Muscle layer of duodenum (tissue), 2 donors: ENCODE measurements around the gene PPFIA4.

Experiments used
- H3K27ac ChIP-seq: one replicate; pipeline ENCODE4 v1.7.0; 2013; ENCODE audit warnings: mild to moderate bottlenecking, low read length
- H3K27me3 ChIP-seq: one replicate; pipeline ENCODE4 v1.7.0; 2013; ENCODE audit warnings: low read depth, mild to moderate bottlenecking, control low read depth, low read length
- H3K36me3 ChIP-seq, 2 donors: one replicate each; pipeline ENCODE4 v1.7.0; 2013; ENCODE audit warnings: low read length in 2 of 2, control low read depth in 1 of 2, mild to moderate bottlenecking in 1 of 2; ENCODE audit not compliant: insufficient read depth in 2 of 2, control insufficient read depth in 1 of 2
- H3K4me1 ChIP-seq, 2 donors: one replicate each; pipeline ENCODE4 v1.7.0; 2013; ENCODE audit warnings: low read length in 2 of 2, mild to moderate bottlenecking in 2 of 2, control low read depth in 1 of 2, moderate library complexity in 1 of 2; ENCODE audit not compliant: insufficient read depth in 2 of 2, control insufficient read depth in 1 of 2
- H3K4me3 ChIP-seq, 2 donors: one replicate each; pipeline ENCODE4 v1.7.0; 2013; ENCODE audit warnings: low read length in 2 of 2, low read depth in 1 of 2, mild to moderate bottlenecking in 1 of 2
- H3K9me3 ChIP-seq, 2 donors: one replicate each; pipeline ENCODE4 v1.7.0; 2013; ENCODE audit warnings: low read length in 2 of 2, control low read depth in 1 of 2, mild to moderate bottlenecking in 1 of 2; ENCODE audit not compliant: control insufficient read depth in 1 of 2
- donor health status: healthy.

PPFIA4 gene

DNA sequence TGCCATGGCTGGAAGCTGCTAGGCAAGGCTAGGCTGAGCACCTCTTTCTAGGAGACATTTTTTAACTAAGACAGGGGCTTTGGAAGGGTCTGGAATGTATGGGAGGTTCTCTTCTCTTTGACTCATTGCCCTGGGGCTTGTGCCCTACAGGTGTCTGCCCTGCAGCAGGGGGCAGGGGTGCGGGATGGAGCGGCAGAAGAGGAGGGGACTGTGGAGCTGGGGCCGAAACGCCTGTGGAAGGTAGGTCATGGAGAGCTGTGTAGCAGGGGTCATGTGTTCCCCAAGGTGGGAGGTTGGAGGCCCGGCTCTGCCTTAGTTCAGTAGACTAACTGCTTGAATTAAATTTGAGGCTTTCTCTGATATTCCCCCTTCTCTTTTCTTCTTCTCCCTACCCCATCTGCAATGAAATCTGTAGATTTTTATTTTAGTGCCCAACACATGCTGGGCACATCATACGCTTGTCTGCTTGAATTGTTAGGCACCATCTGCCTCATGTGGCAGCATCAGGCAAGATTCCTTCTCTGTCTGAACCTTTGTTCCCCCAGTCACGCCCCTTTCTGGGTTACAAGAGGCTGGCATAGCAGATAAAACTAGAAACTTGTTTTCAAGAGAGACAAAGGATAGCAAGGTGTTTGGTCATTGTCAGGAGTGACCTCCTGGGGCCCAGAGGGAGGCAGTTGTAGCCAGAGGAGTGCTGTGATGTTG lies 18.4 kb downstream of the PPFIA4 start:
- Histone ChIP-seq H3K27me3 (peaks cover under 1% of the 10 kb centered on the region), H3K4me1 (peaks cover 0 to 14% of the 10 kb centered on the region in 2 donors), H3K27ac (no peak overlapping the region), H3K4me3 (no peak overlapping the region), H3K36me3 (no peaks in the 10 kb centered on the region), H3K9me3 (no peaks in the 10 kb centered on the region)

DNA sequence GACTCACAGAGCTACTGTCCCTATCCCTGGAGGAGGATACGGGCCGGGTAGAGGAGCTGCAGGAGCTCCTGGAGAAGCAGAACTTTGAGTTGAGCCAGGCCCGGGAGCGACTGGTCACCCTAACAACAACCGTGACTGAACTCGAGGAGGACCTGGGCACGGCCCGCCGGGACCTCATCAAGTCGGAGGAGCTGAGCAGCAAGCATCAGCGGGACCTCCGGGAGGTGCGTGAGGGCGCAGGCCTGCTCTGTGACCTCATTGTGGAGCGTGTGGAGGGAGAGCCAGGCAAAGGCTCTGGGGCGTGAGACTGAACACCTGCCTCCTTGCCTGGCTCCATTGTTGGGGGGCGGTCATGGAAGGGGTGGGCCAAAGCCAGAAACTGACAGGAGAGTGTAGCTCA lies 19.0 kb downstream of the PPFIA4 start:
- Histone ChIP-seq H3K36me3 (no peaks in the 10 kb centered on the region), H3K9me3 (no peaks in the 10 kb centered on the region), H3K27me3 (no peaks in the 10 kb centered on the region), H3K4me3 (no peak overlapping the region), H3K27ac (no peak overlapping the region), H3K4me1 (peaks cover 0 to 14% of the 10 kb centered on the region in 2 donors)

DNA sequence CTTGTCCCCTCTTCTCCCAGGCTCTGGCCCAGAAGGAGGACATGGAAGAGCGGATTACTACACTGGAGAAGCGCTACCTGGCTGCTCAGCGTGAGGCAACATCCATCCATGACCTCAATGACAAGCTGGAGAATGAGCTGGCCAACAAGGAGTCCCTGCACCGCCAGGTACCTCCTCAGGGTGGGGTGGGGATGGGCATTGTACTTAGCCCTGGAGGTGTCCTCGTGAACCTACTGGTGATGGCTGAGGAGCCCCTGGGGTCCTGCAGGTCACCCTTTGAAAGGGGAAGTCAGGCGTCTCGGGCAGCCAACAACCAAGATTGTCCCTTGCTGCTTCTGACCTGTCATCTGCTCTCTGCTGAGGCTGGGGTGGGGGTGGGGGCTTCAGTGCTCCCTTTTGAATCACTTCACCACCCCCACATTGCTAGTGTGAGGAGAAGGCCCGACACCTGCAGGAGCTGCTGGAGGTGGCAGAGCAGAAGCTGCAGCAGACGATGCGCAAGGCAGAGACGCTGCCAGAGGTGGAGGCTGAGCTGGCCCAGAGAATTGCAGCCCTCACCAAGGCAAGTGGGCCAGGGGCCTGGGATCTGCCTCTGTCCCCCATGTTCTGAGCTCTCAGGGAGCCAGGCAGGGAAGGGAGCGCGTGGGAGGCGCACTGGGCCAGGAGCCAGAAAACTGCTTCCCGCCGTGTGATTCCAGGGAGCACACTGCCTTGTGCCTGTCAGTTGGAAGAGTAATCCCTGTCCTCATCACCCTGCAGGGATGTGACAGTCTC lies 19.7 kb downstream of the PPFIA4 start:
- Histone ChIP-seq H3K27me3 (no peaks in the 10 kb centered on the region), H3K36me3 (no peaks in the 10 kb centered on the region), H3K4me3 (no peak overlapping the region), H3K4me1 (peaks cover 0 to 14% of the 10 kb centered on the region in 2 donors), H3K27ac (no peak overlapping the region), H3K9me3 (no peaks in the 10 kb centered on the region)

DNA sequence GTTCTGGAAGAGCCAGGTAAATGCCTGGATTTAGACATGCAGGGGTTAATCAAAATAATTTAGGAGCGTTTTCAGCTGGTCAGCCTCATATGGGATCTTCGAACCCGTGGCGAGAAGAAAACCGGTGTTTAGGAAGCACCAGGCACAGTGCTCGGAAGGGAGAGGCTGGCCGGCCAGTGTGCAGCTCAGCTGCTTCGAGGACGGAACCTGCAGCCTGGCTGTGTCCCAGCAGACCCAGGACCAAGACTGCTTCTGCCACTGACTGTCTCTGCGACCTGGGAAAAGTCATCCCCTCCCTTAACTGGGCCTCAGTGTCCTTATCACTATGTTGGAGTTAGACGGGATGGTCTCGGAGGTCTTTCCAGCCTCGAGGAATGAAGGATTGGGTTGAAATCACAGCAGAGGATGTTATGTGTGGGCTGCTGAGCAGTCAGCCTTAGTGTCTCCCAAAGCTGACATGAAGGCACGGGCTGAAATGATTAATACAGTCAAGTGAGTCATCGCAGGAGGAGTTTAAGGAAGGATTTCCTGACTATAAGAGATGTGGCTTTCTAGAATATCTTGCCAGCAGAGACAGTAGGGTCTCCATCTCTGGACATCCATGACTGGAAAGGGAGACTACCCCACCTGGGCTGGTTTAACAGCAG lies 20.8 kb downstream of the PPFIA4 start:
- H3K36me3 ChIP-seq: no peaks in the 10 kb centered on the region
- peaks cover 0 to 14% of the 10 kb centered on the region in 2 donors for H3K4me1 ChIP-seq
- H3K4me3 ChIP-seq: no peak overlapping the region
- H3K27me3 ChIP-seq: no peaks in the 10 kb centered on the region
- H3K9me3 ChIP-seq: no peaks in the 10 kb centered on the region
- H3K27ac ChIP-seq: no peak overlapping the region

DNA sequence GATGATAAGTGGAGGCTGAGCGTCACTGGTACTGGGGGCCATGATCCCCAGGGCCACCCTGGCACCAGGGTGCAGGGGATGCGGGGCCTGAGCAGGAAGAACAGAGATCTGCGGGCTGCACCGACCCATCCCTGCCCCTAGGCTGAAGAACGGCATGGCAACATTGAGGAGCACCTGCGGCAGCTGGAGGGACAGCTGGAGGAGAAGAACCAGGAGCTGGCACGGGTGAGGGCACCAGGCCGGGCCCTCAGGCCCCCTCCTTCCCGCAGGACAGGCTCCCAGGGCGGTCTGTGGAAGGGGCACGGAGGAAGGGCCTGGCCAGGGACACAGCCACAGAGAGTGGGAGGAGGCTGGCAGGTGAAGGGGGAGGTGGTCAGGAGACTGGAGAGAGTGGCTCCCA lies 21.8 kb downstream of the PPFIA4 start:
- H3K27ac ChIP-seq: no peak overlapping the region
- H3K4me1 ChIP-seq: peaks cover 0 to 14% of the 10 kb centered on the region in 2 donors
- H3K9me3 ChIP-seq: no peaks in the 10 kb centered on the region
- no peaks in the 10 kb centered on the region for H3K36me3 ChIP-seq
- H3K27me3 ChIP-seq: no peaks in the 10 kb centered on the region
- H3K4me3 ChIP-seq: no peak overlapping the region

DNA sequence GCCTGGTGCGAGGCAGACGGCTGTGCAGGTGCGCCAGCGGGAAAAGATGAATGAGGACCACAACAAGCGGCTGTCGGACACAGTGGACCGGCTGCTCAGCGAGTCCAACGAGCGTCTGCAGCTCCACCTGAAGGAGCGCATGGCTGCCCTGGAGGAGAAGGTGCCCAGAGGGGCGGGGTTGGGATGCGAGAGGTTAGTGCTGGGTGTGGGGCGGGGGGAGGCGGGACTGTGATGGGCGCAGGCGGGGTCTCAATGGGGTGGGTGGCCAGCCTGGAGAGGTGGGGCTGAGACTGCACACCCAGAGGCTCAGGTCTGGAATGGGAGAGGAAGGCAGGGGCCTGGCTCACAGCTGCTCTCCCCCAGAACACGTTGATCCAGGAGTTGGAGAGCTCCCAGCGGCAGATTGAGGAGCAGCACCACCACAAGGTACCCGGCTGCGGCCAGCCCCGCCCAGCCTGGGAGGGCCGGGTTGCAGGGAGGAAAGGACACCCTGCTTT lies 22.3 kb downstream of the PPFIA4 start:
- H3K36me3 ChIP-seq: no peaks in the 10 kb centered on the region
- no peaks in the 10 kb centered on the region for H3K27me3 ChIP-seq
- no peaks in the 10 kb centered on the region for H3K9me3 ChIP-seq
- no peak overlapping the region for H3K27ac ChIP-seq
- H3K4me1 ChIP-seq: peaks cover 0 to 14% of the 10 kb centered on the region in 2 donors
- no peak overlapping the region for H3K4me3 ChIP-seq

DNA sequence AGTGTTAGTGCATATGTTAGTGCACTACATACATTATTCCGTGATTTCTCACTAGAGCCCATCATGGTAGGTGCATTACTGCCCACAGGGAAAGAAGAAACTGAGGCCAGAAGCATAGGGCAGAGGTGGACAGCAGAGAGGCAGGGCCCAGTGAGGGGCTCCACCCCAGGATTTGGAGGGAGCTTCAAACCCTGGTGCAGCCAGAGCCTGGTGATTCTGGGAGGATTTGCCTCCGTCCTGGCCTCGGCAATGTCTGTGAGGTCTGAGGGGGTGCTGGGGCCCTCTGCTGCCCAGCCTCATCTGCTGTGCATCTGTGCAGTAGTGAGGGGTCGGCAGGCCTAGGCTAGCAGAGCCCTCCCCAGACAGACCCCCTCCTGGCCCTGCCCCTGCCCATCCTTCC lies 22.8 kb downstream of the PPFIA4 start:
- H3K27ac ChIP-seq: no peak overlapping the region
- no peaks in the 10 kb centered on the region for H3K27me3 ChIP-seq
- no peak overlapping the region for H3K4me3 ChIP-seq
- H3K9me3 ChIP-seq: no peaks in the 10 kb centered on the region
- H3K36me3 ChIP-seq: no peaks in the 10 kb centered on the region
- peaks cover 0 to 14% of the 10 kb centered on the region in 2 donors for H3K4me1 ChIP-seq

DNA sequence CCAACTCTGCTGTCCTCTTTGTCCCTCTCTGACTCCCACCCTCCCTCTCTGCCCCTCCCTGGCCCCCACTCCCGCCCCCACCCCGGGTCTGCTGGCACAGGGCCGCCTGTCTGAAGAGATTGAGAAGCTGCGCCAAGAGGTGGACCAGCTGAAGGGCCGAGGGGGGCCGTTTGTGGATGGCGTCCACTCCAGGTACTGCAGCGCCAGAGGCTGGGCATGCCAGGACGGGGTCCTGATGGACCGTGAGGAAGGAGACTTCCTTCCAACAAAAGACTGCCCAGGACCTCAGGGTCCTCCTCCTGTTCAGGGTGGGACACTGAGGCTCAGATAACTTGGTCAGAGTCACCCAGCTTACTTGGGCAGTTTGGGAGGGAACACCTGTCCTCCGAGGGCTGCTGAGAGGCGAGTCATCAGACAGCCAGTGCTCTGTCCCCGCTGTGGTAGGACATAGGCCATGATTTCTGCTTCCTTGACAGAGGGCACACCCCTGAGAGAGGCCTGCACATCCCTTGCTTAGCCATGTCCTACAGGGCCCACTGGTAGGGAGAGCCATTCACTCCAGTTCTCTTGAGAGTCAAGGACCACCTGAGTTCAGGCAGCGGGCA lies 23.4 kb downstream of the PPFIA4 start:
- Histone ChIP-seq H3K36me3 (no peaks in the 10 kb centered on the region), H3K9me3 (no peaks in the 10 kb centered on the region), H3K4me3 (no peak overlapping the region), H3K27ac (no peak overlapping the region), H3K4me1 (peaks cover 0 to 14% of the 10 kb centered on the region in 2 donors), H3K27me3 (no peaks in the 10 kb centered on the region)

DNA sequence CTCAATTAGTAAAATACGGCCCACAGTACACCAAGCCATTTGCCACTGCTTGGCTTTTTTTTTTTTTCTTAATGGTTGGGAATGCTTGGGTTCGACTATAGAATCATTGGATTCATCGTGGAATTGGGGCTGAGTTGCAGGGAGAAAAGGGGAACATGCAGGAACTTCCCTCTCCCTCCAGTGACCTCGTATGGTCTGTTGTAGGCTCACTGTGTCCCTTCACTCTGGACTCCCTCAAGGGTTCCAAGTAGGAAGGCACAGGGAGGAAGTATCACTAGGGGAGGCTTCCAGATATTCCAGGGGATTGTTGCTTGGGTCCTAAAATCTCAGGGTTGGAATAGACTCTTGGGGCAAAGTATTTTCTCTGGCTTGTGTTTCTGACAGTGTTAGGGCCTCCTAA lies 24.5 kb downstream of the PPFIA4 start:
- H3K27ac ChIP-seq: no peak overlapping the region
- H3K4me3 ChIP-seq: no peak overlapping the region
- peaks cover 0 to 14% of the 10 kb centered on the region in 2 donors for H3K4me1 ChIP-seq
- H3K9me3 ChIP-seq: no peaks in the 10 kb centered on the region
- no peaks in the 10 kb centered on the region for H3K27me3 ChIP-seq
- no peaks in the 10 kb centered on the region for H3K36me3 ChIP-seq

DNA sequence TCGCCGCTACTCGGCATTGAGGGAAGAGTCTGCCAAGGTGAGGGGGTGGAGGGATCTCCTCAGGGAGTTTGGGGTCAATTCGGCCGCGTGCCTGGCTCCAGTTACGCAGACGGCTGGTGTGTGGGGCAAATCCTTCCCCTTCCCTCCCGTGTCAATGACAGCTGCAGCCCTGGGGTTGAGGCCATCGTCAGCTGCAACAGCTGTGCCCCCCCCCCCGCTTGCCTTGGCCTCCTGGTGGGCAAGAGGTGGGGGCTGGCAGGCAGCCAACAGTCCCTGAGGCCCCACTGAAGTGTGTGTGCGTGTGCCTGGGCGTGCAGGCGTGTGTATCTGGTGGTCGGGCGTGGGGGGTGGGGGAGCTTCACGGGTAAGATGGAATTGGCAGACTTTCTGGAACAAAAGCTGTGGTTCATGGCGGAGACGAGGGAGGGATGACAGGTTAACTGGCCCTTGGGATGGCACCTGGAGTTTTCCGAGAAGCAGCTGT lies 25.6 kb downstream of the PPFIA4 start:
- Histone ChIP-seq H3K4me1 (peaks cover 0 to 4% of the 10 kb centered on the region in 2 donors), H3K27ac (no peak overlapping the region), H3K36me3 (no peaks in the 10 kb centered on the region), H3K4me3 (no peak overlapping the region), H3K9me3 (no peaks in the 10 kb centered on the region), H3K27me3 (no peaks in the 10 kb centered on the region)

DNA sequence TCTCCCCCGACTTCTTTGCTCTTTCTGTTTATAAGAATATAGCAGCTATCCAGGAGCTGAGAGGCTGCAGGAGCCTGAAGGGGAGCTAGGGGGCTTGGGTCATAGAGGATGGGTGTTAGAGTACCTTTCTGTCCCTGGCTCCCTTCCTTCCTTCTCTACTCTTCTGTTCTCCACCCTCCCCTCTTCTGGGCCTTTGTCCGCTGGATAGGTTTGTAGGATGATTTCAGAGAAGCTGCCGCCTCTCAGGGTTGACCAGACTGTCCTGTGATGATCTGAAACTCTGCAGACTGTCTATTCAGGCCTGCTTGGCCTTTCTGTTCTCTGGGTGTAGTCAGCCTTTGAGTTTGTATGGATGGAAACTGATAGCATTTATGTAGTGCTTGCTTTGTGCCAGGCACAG lies 26.3 kb downstream of the PPFIA4 start:
- Histone ChIP-seq H3K4me3 (no peak overlapping the region), H3K9me3 (no peaks in the 10 kb centered on the region), H3K4me1 (no peaks in the 10 kb centered on the region), H3K27ac (no peak overlapping the region), H3K36me3 (no peaks in the 10 kb centered on the region), H3K27me3 (no peaks in the 10 kb centered on the region)
